ENCODE measurements around the gene CFAP53. TPM values are rescaled to one million over a fixed set of nuclear protein-coding genes. Genes with fewer than 3 reads are reported as not detected.

The CFAP53 gene, protein sequence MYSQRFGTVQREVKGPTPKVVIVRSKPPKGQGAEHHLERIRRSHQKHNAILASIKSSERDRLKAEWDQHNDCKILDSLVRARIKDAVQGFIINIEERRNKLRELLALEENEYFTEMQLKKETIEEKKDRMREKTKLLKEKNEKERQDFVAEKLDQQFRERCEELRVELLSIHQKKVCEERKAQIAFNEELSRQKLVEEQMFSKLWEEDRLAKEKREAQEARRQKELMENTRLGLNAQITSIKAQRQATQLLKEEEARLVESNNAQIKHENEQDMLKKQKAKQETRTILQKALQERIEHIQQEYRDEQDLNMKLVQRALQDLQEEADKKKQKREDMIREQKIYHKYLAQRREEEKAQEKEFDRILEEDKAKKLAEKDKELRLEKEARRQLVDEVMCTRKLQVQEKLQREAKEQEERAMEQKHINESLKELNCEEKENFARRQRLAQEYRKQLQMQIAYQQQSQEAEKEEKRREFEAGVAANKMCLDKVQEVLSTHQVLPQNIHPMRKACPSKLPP
- polyA plus RNA-seq, result 1.6 and 1.9 TPM in 2 replicates

DNA sequence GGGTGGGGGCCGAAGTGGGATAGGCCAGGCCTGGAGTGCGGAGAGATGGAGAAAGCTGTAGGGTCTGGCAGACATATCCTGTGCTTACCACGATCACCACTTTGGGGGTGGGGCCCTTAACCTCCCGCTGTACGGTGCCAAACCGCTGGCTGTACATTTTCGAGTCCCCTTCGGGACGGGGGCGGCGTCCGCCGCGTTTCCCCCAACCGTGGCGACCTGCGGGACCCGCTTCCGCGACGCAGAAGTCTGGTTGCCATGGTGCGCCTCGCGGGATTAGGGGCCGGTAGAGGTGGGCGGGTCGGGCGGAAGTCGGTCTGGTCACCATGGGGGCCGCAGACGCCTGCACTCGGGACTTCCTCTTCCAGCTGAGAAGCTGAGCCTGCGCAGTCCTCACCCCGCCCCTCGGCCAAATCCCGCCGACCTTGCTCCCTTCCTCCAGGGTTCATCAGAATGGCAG, at the start of gene CFAP53:
Gene CFAP53, minus strand, starts transcription at position 248 of the 457 bp plus-strand sequence. Its CDS starts 91 bp downstream, at position 157.

DNA sequence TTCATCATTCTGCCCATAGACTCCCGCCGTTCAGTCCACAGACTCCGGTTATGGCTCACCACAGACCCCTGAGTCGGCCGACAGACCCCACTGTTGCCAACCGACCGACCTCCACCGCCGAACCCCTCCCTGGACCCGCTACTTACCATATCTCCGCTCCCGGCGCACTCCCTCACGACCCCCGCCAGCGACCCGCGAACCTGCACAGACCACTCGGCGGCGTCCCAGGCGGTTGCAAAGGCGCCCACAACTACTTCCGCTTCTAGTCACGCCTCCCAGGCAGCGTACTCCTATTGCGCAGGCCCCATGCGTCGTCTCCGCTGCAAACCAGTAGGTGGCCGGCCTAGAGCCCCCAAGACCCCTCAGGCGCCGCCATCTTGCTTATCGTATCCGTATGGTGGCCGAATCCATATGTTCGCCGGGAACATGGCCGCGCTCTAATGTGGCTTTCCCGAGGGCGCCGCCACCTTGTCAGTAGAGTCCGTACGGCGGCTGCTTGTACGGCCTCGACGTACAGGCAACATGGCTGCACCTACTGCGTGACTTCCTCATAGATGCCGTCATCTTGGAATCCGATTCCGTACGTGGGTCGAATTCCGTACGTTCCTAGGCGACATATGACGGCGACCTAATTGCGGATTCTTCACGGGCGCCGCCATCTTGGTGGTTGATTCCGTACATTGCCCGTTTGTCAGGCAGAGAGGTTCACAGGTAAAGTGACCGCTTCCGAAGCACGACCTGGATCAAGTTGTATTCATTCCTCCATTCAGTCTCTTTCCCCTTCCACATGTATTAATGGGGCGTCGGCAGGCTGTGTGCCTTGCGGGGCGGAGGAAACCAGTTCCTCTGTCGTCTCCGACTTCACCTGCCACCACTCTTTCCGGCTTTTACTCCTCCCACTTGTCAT, 21.4 kb upstream of the CFAP53 start, which contains the start of gene CXXC1:
Gene CXXC1, minus strand, starts transcription at position 252 of the 907 bp plus-strand sequence. Its CDS starts 103 bp downstream, at position 149.

DNA sequence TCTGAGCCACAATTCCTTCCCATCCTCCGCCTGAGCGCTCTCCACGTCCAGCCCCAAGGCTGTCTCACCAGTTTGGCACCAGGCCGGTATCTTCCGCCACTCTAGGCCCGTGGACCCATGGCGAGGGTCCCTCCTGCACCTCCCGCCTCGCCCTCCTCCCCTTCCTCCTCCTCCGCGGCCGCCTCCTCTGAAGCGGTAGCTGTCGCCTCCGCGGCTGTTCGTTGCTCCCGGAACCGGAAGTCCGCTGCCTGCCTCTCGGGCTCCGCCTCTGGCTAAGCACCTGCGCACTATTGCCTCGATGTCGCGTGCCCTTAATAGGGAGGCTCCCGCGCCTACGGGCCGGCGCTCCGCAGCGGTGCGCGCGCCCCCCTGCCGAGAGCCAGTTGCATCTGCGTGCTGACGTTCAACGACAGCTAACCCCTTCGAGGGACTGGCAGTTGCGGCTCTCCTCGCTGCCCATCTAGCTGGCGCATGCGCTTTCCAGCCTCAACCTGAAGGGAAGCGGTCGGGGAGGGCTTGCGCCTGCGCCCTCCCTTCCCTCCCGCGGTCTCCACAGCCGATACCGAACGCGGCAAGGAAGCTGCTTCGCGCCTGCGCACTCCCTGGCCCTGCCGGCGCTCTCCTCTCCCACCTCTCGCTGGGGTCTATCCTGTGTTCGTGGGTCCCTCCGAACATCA, 15.1 kb upstream of the CFAP53 start, which contains the start of gene MBD1:
Gene MBD1, minus strand, starts transcription at position 229 of the 677 bp plus-strand sequence. CDS start 1,531 bp downstream, outside the sequence.

DNA sequence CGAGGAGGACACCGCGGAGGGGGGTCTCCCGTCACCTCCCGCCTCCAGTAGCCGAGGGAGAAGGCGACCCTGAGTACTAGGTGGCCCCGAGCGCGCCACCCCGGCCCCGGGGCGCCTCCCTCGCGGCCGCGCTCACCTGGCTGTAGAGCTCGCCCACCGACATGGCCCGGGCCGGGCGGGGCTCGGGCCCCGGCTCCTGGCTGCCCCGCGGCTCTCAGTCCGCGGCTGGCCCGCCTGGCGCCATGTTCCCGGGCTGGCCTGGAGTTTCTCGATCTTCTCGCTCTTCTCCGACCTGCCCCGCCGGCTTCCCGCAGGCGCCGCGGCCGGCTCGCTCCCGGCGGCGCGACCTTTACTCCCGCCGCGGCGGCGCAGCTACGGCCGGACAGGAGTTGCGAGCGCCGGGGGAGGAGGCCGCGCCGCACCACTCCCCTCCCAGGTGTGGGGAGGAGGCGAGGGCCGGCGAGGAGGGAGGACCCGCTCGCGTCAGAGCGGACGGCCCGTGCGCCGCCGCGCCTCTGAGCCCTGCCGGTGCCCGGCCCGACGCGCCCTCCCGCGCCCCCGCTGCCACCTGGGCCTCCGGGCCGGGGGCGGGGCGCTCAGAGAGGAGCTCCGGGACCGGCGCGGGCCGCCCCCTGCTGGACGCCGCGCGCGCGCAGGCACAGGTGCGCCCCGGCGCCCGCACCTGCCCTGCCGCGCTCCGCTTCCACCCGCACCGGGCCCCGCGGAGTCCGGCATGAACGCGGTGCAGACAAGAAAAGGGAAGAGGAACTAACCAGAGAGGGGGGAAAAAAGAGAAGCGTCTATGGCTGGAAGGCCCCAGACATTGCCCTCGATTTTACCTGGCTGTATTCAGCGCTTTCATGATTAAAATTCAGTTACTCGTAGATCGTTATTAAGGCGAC, 71.4 kb downstream of the CFAP53 start, which contains the start of gene MYO5B:
Gene MYO5B, minus strand, starts transcription at position 517 of the 902 bp plus-strand sequence. Its CDS starts 354 bp downstream, at position 163.

Other genes with a start within 250 kb of the CFAP53 start
- gene MYO5B, start 71.3 kb downstream of the CFAP53 start, polyA plus RNA-seq, result 0.17 and 0.38 TPM in 2 replicates
- 7.2 and 10.6 TPM in 2 replicates for gene MBD1, start 15.0 kb upstream of the CFAP53 start, polyA plus RNA-seq
- gene CXXC1, start 21.2 kb upstream of the CFAP53 start, polyA plus RNA-seq, result 12.0 and 19.8 TPM in 2 replicates
- 0.71 TPM in 1 of 2 replicates, not detected in the other for gene SKA1, start 108.6 kb upstream of the CFAP53 start, polyA plus RNA-seq